ENCODE data around the gene MCFD2.

The MCFD2 gene

GRCh38 chr2:46855805-46856204 lies 59.8 kb downstream of the MCFD2 start:
- no peak for DNase-seq (ENCODE audit: low read depth)
- H3K4me3 ChIP-seq (ENCODE audit: low read length): no peak overlapping the region
- no peak for TF ChIP-seq CTCF (conservative IDR thresholded peaks at IDR 0.05; ENCODE audit: low read length)

DNA sequence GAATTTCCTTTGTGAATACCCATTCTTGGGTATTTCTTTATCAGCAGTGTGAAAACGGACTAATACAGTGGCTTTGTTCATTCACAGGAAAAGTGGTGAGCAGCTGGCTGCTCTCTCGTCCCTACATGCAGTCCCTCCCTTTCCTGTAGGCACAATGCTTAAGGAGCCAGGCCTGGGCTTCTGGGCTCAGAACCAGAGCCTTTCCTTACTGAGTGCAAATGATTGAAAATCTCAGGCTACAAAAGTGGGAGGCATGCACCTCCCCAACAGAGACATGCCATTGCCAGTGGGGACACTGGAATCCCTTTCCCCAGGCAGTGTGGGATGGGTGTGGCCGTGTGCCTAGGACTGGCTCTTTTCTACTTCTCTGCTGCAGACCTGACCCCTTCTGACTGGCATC lies 61.3 kb downstream of the MCFD2 start:
- DNase-seq (ENCODE audit: low read depth): no peak
- no peak overlapping the region for H3K4me3 ChIP-seq (ENCODE audit: low read length)
- TF ChIP-seq CTCF (conservative IDR thresholded peaks at IDR 0.05; ENCODE audit: low read length): no peak

DNA sequence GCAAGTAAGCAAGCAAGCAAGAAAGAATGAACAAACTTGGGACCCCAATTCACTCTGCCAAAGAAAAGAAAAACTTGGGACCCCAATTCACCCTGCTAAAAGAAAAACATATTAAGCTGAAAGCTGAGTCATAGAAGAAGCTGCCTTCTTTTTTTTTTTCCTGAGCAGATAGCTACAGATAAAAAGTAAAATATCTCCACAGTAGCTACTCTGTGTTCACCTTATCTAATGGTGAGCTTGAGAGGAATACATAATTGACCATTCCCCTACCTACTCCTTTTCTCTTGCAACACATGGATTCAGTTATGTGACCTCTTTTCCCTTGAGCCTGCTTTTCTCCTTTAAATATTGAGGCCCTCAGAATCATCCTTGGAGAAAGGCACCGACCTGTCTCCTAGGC lies 63.0 kb downstream of the MCFD2 start:
- TF ChIP-seq CTCF (conservative IDR thresholded peaks at IDR 0.05; ENCODE audit: low read length): no peak
- no peak for DNase-seq (ENCODE audit: low read depth)
- H3K4me3 ChIP-seq (ENCODE audit: low read length): no peak overlapping the region

GRCh38 chr2:46852124-46852523 lies 63.5 kb downstream of the MCFD2 start:
- TF ChIP-seq CTCF (conservative IDR thresholded peaks at IDR 0.05; ENCODE audit: low read length): no peak
- no peak overlapping the region for H3K4me3 ChIP-seq (ENCODE audit: low read length)
- no peak for DNase-seq (ENCODE audit: low read depth)
